GM23338 (cell line): ENCODE data around the gene SPECC1.

Experiments
- CREB1 ChIP-seq: fragments of 250-450 bp; sonication (Bioruptor Pico); IDR thresholded peaks from 2 replicates; pipeline ENCODE4 v1.5.0; 2020; ENCODE audit warnings: low read depth, mild to moderate bottlenecking, moderate library complexity
- CTCF ChIP-seq, 2 experiments: fragments of 200-600 bp in 1 of 2; sonication (generic) in 1 of 2; conservative IDR thresholded peaks; 2 replicates each; pipeline versions ENCODE4 v1.5.1 to v1.6.1; 2016 to 2017; ENCODE audit warnings: antibody characterized with exemption in 2 of 2, low read depth in 2 of 2, mild to moderate bottlenecking in 2 of 2, moderate library complexity in 1 of 2
- ETS1 ChIP-seq: IDR thresholded peaks from 2 replicates; pipeline ENCODE4 v1.6.1; 2016; ENCODE audit warnings: antibody characterized with exemption
- EZH2 ChIP-seq: fragments of 200-600 bp; sonication (generic); IDR thresholded peaks from one replicate; pipeline ENCODE4 v1.8.0; 2017; ENCODE audit warnings: antibody characterized with exemption, mild to moderate bottlenecking, low read depth; ENCODE audit not compliant: unreplicated experiment
- EZH2phosphoT487 ChIP-seq: fragments of 200-600 bp; sonication (generic); IDR thresholded peaks from one replicate; pipeline ENCODE4 v1.8.1; 2018; ENCODE audit warnings: antibody characterized with exemption; ENCODE audit not compliant: unreplicated experiment
- JUNB ChIP-seq: IDR thresholded peaks from one replicate; pipeline ENCODE4 v1.6.1; 2016; ENCODE audit warnings: antibody characterized with exemption; ENCODE audit not compliant: unreplicated experiment
- NANOG ChIP-seq: IDR thresholded peaks from 2 replicates; pipeline ENCODE4 v1.6.1; 2016; ENCODE audit warnings: antibody characterized with exemption, borderline replicate concordance
- POLR2AphosphoS5 ChIP-seq: IDR thresholded peaks from 2 replicates; pipeline ENCODE4 v1.6.1; 2016; ENCODE audit warnings: antibody characterized with exemption, low read depth
- REST ChIP-seq: IDR thresholded peaks from one replicate; pipeline ENCODE4 v1.6.1; 2018; ENCODE audit warnings: antibody characterized with exemption; ENCODE audit not compliant: unreplicated experiment
- STAT1 ChIP-seq: IDR thresholded peaks from one replicate; pipeline ENCODE4 v1.6.1; 2016; ENCODE audit warnings: antibody characterized with exemption; ENCODE audit not compliant: unreplicated experiment
- ZNF114 ChIP-seq: fragments of 250-450 bp; sonication (Bioruptor Pico); IDR thresholded peaks from 2 replicates; pipeline ENCODE4 v1.5.0; 2020; ENCODE audit warnings: mild to moderate bottlenecking, moderate library complexity
- ZNF331 ChIP-seq: fragments of 250-450 bp; sonication (Bioruptor Pico); IDR thresholded peaks from 2 replicates; pipeline ENCODE4 v1.5.0; 2020; ENCODE audit warnings: low read depth, mild to moderate bottlenecking, moderate library complexity

GRCh38 chr17:20300436-20300934 is 291.3 kb downstream of the SPECC1 start:
- TF ChIP-seq POLR2AphosphoS5 (no peak), CTCF (conservative IDR thresholded peaks at IDR 0.05; ENCODE audit: low read depth in 2 of 2) (no peak), EZH2 (no peak), CREB1 (no peak), ZNF114 (CRISPR knock-in tag) (no peak), ETS1 (no peak), REST (no peak), EZH2phosphoT487 (no peak), STAT1 (no peak), JUNB (no peak), NANOG (no peak), ZNF331 (no peak)
